ENCODE data around the gene SLC10A3.

The SLC10A3 gene

GRCh38 chrX:154481911-154482601 is 8.4 kb downstream of the SLC10A3 start:
- no peak for DNase-seq

GRCh38 chrX:154481195-154481594 is 9.2 kb downstream of the SLC10A3 start:
- no peak for DNase-seq

GRCh38 chrX:154478728-154479622 is 11.5 kb downstream of the SLC10A3 start, which contains the start of gene LAGE3:
Gene LAGE3, minus strand, starts transcription at chrX:154479281. Its CDS starts 366 bp downstream, at chrX:154478915.
- DNase-seq: peak; percentile 86 to 91

- DNase-seq: no peak
Observed at GRCh38 chrX:154477891-154478477, 12.4 kb downstream of the SLC10A3 start.

- DNase-seq: no peak
Observed at GRCh38 chrX:154476821-154477220, 13.6 kb downstream of the SLC10A3 start.

GRCh38 chrX:154473683-154474082 is 16.7 kb downstream of the SLC10A3 start:
- no peak for DNase-seq

- no peak for DNase-seq
Observed at GRCh38 chrX:154472685-154473632, 17.5 kb downstream of the SLC10A3 start.

GRCh38 chrX:154471839-154472684 is 18.4 kb downstream of the SLC10A3 start:
- DNase-seq: no peak

- DNase-seq: no peak
Observed at GRCh38 chrX:154470914-154471568, 19.4 kb downstream of the SLC10A3 start.

GRCh38 chrX:154470434-154470833 is 20.0 kb downstream of the SLC10A3 start:
- DNase-seq: no peak

GRCh38 chrX:154469880-154470279 is 20.5 kb downstream of the SLC10A3 start:
- DNase-seq: no peak

- DNase-seq: no peak
Observed at GRCh38 chrX:154469114-154469513, 21.3 kb downstream of the SLC10A3 start.

- no peak for DNase-seq
Observed at GRCh38 chrX:154468217-154468616, 22.2 kb downstream of the SLC10A3 start.

- no peak for DNase-seq
Observed at GRCh38 chrX:154467556-154467955, 22.9 kb downstream of the SLC10A3 start.

GRCh38 chrX:154466907-154467306 is 23.5 kb downstream of the SLC10A3 start:
- no peak for DNase-seq

GRCh38 chrX:154466036-154466435 is 24.4 kb downstream of the SLC10A3 start:
- DNase-seq: no peak

GRCh38 chrX:154465601-154466000 is 24.8 kb downstream of the SLC10A3 start:
- no peak for DNase-seq

- DNase-seq: no peak
Observed at GRCh38 chrX:154464806-154465365, 25.5 kb downstream of the SLC10A3 start.

GRCh38 chrX:154463611-154464220 is 26.7 kb downstream of the SLC10A3 start:
- no peak for DNase-seq

- DNase-seq: no peak
Observed at GRCh38 chrX:154462396-154462795, 28.0 kb downstream of the SLC10A3 start.

Data from inflammatory macrophage treated with lipopolysaccharide for 1 hour (primary cell).